Activated CD4-positive, alpha-beta T cell treated with anti-CD3 and anti-CD28 coated beads, Interleukin-10, Interleukin-2, amounts not matched to agents 100 ng/mL and 50 ng/mL, durations not matched to agents 16 hours and 8 hours (primary cell): ENCODE data around the gene GLI1.
A peak's percentile ranks its signal among the peaks of the same experiment; 100 is the strongest.
"Not testable (repeated sequence)": the region's sequence is repeated elsewhere in the genome, so short reads cannot be mapped to it uniquely, and the experiment has no call there.

Experiments used
- DNase-seq: peaks from one replicate; pipeline ENCODE4 v3.0.0-alpha.2; 2020

The GLI1 gene

DNA sequence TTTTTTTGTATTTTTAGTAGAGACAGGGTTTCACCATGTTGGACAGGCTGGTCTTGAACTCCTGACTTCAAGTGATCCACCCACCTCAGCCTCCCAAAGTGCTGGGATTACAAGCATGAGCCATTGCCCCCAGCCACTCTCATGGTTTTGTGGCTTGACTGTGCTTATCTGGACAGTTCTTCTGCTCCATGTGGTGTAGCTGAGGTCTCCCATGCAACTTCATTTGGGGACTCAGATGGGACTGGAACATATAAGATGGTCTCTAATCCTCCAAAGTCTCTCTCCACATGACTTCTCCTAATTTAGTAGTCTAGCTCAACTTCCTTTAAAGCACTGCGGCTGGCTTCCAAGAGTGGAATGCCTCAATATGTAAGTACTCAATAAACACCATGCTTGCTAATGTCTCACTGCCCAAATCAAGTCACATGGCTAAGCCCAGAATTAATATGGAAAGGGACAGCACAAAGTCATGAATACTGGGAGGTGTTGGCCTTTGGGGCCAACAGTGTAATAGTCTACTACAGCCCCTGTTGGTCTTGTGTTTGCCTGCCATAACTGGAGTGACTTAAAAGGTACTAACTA is 17.6 kb upstream of the GLI1 start:
- no peak for DNase-seq

GRCh38 chr12:57444337-57444736 is 15.2 kb upstream of the GLI1 start:
- DNase-seq, result not testable (repeated sequence)

DNA sequence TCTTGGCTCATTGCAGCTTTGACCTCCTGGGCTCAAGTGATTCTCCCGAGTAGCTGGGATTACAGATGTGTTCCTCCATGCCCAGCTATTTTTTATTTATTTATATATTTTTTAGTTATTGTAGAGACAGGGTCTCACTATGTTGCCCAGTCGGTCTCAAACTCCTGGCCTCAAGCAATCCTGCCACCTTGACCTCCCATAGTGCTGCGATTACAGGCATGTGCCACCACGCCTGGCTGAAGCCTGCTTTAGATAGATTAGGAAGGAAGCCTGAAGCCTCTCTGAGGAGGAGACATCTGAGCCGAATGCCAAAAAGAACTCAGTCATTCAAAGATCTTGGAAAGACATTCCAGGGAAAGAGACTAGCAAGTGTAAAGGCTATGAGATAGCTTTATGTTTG is 14.8 kb upstream of the GLI1 start:
- DNase-seq, result no peak

GRCh38 chr12:57446292-57446960 is 13.2 kb upstream of the GLI1 start:
- DNase-seq, result no peak

DNA sequence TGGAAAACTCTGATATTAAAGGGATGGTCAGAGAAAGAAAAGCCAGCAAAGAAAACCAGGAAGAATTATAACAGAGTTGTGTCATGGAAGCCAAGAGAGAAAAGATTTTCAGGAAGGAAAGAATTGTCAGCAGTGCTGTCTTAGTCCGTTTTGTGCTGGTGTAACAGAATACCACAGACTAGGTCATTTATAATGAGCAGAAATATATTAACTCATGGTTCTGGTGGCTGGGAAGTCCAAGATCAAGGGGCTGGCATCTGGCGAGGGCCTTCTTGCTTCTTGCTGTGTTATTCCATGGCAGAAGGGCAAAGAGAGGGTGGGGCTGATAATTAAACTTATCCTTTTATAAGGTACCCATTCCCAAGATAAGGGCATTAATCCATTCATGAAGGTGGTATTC is 10.9 kb upstream of the GLI1 start:
- DNase-seq, result no peak

DNA sequence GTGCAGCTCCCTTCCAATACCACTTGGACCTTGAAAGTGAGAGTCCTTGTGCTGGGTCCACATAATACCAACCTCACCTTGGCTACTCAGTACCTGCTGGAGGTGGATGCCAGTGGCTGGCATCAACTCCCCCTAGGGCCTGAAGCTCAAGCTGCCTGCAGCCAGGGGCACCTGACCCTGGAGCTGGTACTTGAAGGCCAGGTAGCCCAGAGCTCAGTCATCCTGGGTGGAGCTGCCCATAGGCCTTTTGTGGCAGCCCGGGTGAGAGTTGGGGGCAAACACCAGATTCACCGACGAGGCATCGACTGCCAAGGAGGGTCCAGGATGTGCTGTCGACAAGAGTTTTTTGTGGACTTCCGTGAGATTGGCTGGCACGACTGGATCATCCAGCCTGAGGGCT is 10.2 kb upstream of the GLI1 start:
- DNase-seq, result no peak

GRCh38 chr12:57450057-57450456 is 9.5 kb upstream of the GLI1 start:
- no peak for DNase-seq

GRCh38 chr12:57451233-57451778 is 8.3 kb upstream of the GLI1 start:
- DNase-seq, result no peak

- DNase-seq, result no peak
These were observed 7.2 kb upstream of the GLI1 start for GRCh38 chr12:57452181-57452936.

DNA sequence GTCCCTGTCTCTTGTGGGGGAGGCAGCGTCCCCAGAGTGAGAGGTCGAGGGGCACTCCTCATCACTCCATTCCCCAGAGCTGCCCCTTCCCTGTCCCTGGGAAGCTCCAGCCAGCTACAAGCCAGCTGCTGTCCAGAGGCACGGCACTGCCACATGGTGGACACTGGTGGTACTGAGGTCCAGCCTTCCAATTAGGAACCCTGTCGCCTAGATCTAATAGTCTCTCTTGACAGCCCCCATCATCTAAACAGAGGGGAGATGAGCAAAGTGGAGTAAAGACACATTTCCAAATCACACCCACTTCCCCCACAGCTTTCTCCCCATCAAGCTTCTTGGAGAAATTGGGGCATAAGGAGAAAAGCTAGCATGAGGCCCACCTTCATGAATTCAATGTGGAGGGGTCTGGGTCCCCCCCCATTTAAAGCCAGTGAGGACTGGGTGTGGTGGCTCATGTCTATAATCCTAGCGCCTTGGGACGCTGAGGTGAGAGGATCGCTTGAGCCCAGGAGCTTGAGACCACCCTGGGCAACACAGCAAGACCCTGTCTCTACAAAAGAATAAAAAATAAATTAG is 6.6 kb upstream of the GLI1 start:
- DNase-seq, result peak; percentile 61

- DNase-seq, result no peak
These were observed 5.4 kb upstream of the GLI1 start for GRCh38 chr12:57454213-57454565.

DNA sequence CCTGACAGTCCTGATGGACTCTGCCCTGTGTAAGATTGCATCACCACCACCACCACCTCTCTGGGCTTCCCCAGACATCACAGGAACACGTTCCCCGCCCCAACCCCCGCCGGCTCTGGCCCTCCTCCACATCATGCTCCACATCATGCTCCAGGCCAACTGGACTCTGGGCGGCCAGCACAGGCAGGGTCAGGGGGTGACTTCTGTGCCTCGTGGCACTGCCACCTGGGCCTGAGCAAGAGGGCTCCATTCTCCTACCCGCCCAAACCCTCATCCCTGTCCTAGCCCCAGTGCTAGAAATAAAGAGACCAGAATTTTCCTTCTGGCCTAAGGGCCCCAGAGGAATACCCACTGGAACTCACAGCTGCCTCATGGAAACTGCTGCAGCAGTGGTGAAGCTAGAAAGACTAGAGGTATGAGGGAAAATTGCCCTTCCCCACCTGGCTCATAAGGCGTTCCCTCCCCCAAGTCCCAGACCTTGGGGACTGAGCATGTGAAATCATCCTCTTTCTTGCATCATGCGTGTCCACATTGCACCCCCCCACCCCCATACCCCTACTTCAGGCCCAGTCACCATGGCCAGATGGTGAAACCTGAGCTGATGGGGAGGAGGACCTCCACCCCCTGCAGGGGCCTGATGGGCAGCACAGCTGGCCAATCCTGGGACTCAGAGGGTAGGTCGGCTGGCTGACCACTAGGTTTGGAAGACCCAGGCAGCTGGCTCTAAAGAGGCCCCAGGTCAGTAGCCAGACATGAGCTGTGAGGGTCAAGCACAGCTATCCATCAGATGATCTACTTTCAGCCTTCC is 4.8 kb upstream of the GLI1 start, which contains the start of gene INHBE:
Gene INHBE, plus strand, starts transcription at position 742 of the 808 bp plus-strand sequence. CDS start 230 bp downstream, outside the sequence.
- DNase-seq, result peak; percentile 40

DNA sequence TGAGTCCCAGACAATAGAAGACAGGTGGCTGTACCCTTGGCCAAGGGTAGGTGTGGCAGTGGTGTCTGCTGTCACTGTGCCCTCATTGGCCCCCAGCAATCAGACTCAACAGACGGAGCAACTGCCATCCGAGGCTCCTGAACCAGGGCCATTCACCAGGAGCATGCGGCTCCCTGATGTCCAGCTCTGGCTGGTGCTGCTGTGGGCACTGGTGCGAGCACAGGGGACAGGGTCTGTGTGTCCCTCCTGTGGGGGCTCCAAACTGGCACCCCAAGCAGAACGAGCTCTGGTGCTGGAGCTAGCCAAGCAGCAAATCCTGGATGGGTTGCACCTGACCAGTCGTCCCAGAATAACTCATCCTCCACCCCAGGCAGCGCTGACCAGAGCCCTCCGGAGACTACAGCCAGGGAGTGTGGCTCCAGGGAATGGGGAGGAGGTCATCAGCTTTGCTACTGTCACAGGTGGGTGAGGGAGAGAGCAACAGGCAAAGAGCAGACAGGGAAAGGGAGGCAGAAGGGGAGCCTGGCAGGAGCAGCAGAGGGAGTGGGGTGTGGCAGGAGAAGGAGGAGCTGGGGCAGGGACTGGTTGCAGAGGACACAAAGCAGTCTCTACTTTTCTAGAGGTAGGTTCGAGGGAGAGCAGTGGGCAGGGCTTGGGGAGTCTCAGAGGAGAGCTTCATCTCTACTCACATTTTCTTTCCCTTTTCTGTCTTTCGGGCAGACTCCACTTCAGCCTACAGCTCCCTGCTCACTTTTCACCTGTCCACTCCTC is 4.0 kb upstream of the GLI1 start:
- DNase-seq, result peak; percentile 9

DNA sequence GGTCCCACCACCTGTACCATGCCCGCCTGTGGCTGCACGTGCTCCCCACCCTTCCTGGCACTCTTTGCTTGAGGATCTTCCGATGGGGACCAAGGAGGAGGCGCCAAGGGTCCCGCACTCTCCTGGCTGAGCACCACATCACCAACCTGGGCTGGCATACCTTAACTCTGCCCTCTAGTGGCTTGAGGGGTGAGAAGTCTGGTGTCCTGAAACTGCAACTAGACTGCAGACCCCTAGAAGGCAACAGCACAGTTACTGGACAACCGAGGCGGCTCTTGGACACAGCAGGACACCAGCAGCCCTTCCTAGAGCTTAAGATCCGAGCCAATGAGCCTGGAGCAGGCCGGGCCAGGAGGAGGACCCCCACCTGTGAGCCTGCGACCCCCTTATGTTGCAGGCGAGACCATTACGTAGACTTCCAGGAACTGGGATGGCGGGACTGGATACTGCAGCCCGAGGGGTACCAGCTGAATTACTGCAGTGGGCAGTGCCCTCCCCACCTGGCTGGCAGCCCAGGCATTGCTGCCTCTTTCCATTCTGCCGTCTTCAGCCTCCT is 3.4 kb upstream of the GLI1 start:
- peak; percentile 78 for DNase-seq

GRCh38 chr12:57456737-57457490 is 2.7 kb upstream of the GLI1 start:
- no peak for DNase-seq

GRCh38 chr12:57458665-57459054 is 925 bp upstream of the GLI1 start:
- no peak for DNase-seq

GRCh38 chr12:57459055-57459749 is 383 bp upstream of the GLI1 start:
- DNase-seq, result peak; percentile 96

DNA sequence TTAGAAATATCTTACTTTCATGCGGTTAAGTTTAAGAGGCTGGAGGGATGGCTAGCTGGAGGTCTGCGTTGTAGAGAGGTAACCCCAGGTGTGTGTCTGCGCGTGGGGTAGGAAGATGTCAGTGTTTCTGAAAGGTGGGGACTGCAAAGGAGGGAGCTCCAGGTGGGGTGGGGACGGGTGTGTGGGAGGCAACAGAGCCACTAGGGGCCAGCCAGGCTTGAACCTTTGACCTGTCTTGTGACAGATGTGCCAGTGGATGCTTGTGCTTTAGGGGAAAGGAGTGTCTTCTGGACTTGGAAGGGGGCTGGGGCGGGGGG is 841 bp downstream of the GLI1 start:
- DNase-seq, result peak; percentile 24

- DNase-seq, result no peak
These were observed 1.3 kb downstream of the GLI1 start for GRCh38 chr12:57460841-57461275.

DNA sequence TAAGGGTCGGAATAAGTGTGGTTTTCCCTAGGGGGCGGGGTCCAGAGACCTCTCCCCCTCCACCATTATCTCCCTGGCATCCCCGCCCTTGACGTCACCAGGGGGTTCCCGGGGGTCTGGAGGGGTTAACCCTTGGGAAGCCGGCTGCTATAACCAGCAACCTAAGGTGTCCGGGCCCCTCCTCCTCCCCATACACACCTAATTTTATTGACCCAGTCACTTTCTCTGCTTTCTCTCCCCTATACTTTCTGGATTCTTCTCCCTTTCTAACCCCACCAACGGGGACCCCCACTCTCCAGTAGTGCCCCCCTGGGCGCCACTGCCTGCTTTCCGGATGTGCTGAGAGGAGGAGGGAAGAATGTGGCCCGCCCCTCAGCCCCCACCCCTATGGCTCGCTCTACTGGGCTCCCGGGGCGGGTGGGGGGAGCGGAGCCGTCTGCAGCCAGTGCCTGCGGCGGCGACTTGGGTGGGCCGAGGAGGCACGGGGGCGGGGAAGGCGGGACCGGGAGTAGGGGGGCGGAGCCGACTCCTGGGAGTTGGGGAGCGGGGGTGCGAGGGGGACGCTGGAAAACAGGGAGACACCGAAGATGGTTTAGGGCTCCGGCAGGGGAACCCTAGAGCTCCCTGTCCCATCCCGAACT is 1.8 kb downstream of the GLI1 start:
- DNase-seq, result peak; percentile 27
